ENCODE measurements around the gene TSPO. TPM values are rescaled to one million over a fixed set of nuclear protein-coding genes. Genes with fewer than 3 reads are reported as not detected.

The TSPO gene
- total RNA-seq, 1 donor from 2014 or later, result 128 TPM

DNA sequence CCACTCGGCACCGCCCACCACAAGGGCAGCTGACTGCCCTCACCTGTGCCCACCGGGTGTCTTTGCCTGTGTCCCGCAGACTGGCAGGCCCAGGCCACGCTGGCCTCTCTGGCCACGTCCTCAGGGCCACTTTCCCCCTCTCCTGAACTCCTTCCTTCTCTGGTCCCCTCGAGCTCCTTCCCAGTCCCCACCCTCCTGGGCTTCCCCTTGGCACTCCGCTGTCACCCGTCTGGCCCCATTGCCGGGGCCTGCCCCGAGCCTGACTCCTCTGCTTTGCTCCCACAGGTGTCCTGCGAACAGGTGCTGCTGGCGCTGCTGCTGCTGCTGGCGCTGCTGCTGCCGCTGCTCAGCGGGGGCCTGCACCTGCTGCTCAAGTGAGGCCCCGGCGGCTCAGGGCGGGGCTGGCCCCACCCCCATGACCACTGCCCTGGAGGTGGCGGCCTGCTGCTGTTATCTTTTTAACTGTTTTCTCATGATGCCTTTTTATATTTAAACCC lies 22.4 kb upstream of the TSPO start:
- no peak for DNase-seq
- H3K27ac ChIP-seq (replicated peaks), result no peak overlapping the region
- intact Hi-C loops (cut with micrococcal nuclease), result no loop called here
- H3K27me3 ChIP-seq (ENCODE audit: low read depth), result no peaks in the 10 kb centered on the region
- TF ChIP-seq, protein P1, sequence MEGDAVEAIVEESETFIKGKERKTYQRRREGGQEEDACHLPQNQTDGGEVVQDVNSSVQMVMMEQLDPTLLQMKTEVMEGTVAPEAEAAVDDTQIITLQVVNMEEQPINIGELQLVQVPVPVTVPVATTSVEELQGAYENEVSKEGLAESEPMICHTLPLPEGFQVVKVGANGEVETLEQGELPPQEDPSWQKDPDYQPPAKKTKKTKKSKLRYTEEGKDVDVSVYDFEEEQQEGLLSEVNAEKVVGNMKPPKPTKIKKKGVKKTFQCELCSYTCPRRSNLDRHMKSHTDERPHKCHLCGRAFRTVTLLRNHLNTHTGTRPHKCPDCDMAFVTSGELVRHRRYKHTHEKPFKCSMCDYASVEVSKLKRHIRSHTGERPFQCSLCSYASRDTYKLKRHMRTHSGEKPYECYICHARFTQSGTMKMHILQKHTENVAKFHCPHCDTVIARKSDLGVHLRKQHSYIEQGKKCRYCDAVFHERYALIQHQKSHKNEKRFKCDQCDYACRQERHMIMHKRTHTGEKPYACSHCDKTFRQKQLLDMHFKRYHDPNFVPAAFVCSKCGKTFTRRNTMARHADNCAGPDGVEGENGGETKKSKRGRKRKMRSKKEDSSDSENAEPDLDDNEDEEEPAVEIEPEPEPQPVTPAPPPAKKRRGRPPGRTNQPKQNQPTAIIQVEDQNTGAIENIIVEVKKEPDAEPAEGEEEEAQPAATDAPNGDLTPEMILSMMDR (IDR thresholded peaks at IDR 0.05; ENCODE audit: borderline replicate concordance), result no peak
- H3K9me3 ChIP-seq (replicated peaks), result no peaks in the 10 kb centered on the region
- peaks cover 19% of the 10 kb centered on the region for H3K36me3 ChIP-seq
- H3K4me1 ChIP-seq, result peaks cover 16% of the 10 kb centered on the region
- H3K4me3 ChIP-seq, result no peak overlapping the region

DNA sequence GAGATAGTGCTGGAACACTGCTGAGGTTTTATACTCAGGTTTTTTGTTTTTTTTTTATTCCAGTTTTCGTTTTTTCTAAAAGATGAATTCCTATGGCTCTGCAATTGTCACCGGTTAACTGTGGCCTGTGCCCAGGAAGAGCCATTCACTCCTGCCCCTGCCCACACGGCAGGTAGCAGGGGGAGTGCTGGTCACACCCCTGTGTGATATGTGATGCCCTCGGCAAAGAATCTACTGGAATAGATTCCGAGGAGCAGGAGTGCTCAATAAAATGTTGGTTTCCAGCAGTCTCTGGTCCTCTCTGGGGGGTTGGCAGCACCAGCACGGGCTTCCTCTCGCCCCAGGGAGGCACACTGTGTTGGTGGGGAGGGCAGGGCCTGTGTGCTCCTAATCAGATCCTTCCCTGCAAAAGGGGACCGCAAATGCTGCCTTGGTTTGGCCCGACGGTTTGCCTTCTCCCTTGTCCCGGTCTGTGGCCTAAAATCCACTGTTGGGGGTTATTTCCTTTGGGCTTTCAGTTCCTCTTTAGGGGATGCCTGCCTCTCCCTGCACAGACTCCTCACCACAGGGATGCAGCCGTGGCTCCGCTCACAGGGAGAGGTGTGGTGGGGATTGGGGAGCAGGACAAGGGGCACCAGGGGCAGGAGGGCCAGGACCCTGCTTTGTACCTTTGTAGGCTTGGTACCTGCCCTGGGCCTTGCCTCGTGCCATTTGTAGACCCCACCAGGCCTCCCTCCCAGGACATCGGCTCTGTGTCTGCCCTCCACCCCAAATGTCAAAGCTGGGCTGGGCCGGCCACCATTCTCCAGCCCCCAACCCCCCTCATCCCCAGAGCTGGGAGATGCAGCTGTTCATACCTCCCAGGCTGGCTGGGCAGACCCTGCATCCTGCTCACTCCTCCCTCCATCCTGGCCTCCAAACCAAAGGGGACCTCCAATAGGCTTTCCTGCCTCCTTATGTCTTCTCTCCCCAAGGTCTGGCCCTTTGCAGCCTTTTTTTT lies 21.6 kb upstream of the TSPO start:
- Histone ChIP-seq H3K27me3 (ENCODE audit: low read depth) (no peaks in the 10 kb centered on the region), H3K4me3 (no peak overlapping the region), H3K36me3 (peaks cover 26% of the 10 kb centered on the region), H3K9me3 (replicated peaks) (no peaks in the 10 kb centered on the region), H3K4me1 (peaks cover 16% of the 10 kb centered on the region), H3K27ac (replicated peaks) (no peak overlapping the region)
- DNase-seq, result no peak
- intact Hi-C loops (cut with micrococcal nuclease), result no loop called here
- TF ChIP-seq, protein P1 (IDR thresholded peaks at IDR 0.05; ENCODE audit: borderline replicate concordance), result no peak

DNA sequence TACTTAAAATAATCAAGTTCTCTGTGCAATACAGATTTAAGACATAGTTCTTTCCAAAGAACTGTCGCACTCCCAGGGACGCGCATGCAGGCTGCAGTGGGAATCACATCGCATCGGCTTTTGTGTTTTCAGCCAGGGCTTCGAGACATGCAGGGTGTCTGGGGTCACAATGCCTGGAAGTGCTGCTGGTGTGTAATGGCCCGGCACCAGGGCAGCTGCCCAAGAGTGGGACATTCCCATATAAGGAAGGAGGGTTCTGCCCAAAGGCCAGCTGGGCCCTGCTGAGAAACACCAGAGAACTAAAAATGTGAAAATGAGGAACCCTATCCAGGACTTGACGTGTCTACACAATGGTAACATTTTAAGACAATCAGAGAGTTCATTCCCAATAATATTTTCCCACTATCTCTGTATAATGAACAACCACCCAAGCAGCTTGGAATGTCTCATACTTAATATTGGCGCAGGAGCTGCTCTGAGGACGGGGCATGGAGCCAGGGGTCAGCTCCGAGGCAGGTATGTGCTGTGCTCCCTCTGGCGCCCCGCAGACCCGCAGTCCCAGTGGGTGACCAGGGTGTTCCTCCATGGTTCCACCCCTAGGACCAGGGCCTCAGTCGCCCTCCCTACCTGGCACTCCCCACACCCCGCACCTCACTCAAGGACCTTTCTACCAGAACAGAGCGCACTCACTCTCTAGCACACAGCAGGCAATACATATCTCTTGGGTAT lies 19.4 kb upstream of the TSPO start:
- peak overlapping the region; percentile 40 for H3K27ac ChIP-seq (replicated peaks)
- no peaks in the 10 kb centered on the region for H3K27me3 ChIP-seq (ENCODE audit: low read depth)
- DNase-seq, result no peak
- intact Hi-C loops (cut with micrococcal nuclease), result no loop called here
- no peaks in the 10 kb centered on the region for H3K9me3 ChIP-seq (replicated peaks)
- H3K4me1 ChIP-seq, result peaks cover 27% of the 10 kb centered on the region
- peaks cover 40% of the 10 kb centered on the region for H3K36me3 ChIP-seq
- TF ChIP-seq, protein P1 (IDR thresholded peaks at IDR 0.05; ENCODE audit: borderline replicate concordance), result no peak
- H3K4me3 ChIP-seq, result no peak overlapping the region

DNA sequence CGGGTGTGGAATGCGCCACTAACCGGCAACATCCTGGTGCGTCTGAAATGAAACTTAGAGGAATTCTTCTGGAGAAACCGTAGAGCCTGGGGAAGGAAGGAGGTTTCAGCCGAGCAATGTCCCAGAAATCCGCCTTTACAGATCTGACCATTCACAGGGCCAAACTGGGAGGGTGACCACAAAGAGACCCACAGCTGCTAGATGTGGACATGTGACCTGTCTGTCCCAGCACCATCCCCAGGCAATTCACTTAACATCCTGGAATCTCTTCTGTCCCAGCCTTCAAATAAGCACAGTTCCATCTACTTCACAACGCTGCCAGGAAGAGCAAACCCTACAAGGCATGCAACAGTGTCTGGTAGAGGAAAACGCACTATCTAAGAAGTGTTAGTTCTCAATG lies 18.0 kb upstream of the TSPO start:
- H3K36me3 ChIP-seq, result peaks cover 53% of the 10 kb centered on the region
- H3K27ac ChIP-seq (replicated peaks), result no peak overlapping the region
- H3K4me1 ChIP-seq, result peaks cover 31% of the 10 kb centered on the region
- no peaks in the 10 kb centered on the region for H3K27me3 ChIP-seq (ENCODE audit: low read depth)
- H3K4me3 ChIP-seq, result no peak overlapping the region
- TF ChIP-seq, protein P1 (IDR thresholded peaks at IDR 0.05; ENCODE audit: borderline replicate concordance), result no peak
- DNase-seq, result no peak
- H3K9me3 ChIP-seq (replicated peaks), result no peaks in the 10 kb centered on the region
- intact Hi-C loops (cut with micrococcal nuclease), result no loop called here

DNA sequence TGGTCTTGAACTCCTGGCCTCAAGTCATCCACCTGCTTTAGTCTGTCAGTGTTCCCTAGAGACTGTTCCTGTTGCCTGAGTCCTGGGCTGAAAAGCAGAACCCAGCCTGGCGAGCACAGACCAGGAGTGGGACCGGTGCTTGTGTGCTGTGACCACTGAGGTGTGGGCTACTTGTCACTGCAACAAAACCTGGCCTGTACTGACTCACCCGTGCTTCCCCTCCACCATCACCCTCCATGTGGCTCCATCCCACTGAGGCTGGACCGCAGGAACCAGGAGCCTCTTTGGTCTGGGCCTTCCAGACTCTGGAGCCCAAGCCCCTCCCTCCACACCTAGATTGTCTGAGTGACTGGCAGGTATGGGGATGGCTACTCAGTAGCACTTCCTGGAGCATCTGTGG lies 16.8 kb upstream of the TSPO start:
- Histone ChIP-seq H3K4me3 (no peak overlapping the region), H3K27me3 (ENCODE audit: low read depth) (no peaks in the 10 kb centered on the region), H3K36me3 (peaks cover 62% of the 10 kb centered on the region), H3K4me1 (peaks cover 31% of the 10 kb centered on the region), H3K9me3 (replicated peaks) (no peaks in the 10 kb centered on the region), H3K27ac (replicated peaks) (no peak overlapping the region)
- TF ChIP-seq, protein P1 (IDR thresholded peaks at IDR 0.05; ENCODE audit: borderline replicate concordance), result no peak
- intact Hi-C loops (cut with micrococcal nuclease), result no loop called here
- DNase-seq, result no peak
